ENCODE data around the gene KATNAL2.

KATNAL2 gene

GRCh38 chr18:46917108-46917802 lies at the start of gene KATNAL2, which contains the start of gene PIAS2:
Gene KATNAL2 (plus strand): TSS chr18:46917602. CDS start chr18:46946873, 29,271 bp downstream.
Gene PIAS2 (minus strand): TSS chr18:46917507. CDS start chr18:46917345, 162 bp downstream.
- peak; percentile 69 for DNase-seq (ENCODE audit: low read depth)
- H3K4me3 ChIP-seq (replicated peaks; ENCODE audit: low read depth, low read length) = peak within 1 kb of the TSS; percentile 84
- no peak for TF ChIP-seq CTCF (IDR thresholded peaks at IDR 0.05; ENCODE audit: low read length, missing control alignments)

GRCh38 chr18:46868169-46868921 lies 49.1 kb upstream of the KATNAL2 start:
- no peak for DNase-seq (ENCODE audit: low read depth)
- no peak overlapping the region for H3K4me3 ChIP-seq (replicated peaks; ENCODE audit: low read depth, low read length)
- no peak for TF ChIP-seq CTCF (IDR thresholded peaks at IDR 0.05; ENCODE audit: low read length, missing control alignments)

- no peak for DNase-seq (ENCODE audit: low read depth)
- no peak overlapping the region for H3K4me3 ChIP-seq (replicated peaks; ENCODE audit: low read depth, low read length)
- TF ChIP-seq CTCF (IDR thresholded peaks at IDR 0.05; ENCODE audit: low read length, missing control alignments) = no peak
These were observed 39.9 kb upstream of the KATNAL2 start for GRCh38 chr18:46877329-46877987.

GRCh38 chr18:46883180-46883579 lies 34.2 kb upstream of the KATNAL2 start:
- TF ChIP-seq CTCF (IDR thresholded peaks at IDR 0.05; ENCODE audit: low read length, missing control alignments) = no peak
- no peak for DNase-seq (ENCODE audit: low read depth)
- no peak overlapping the region for H3K4me3 ChIP-seq (replicated peaks; ENCODE audit: low read depth, low read length)

- no peak for TF ChIP-seq CTCF (IDR thresholded peaks at IDR 0.05; ENCODE audit: low read length, missing control alignments)
- no peak overlapping the region for H3K4me3 ChIP-seq (replicated peaks; ENCODE audit: low read depth, low read length)
- no peak for DNase-seq (ENCODE audit: low read depth)
These were observed 30.5 kb upstream of the KATNAL2 start for GRCh38 chr18:46886893-46887292.

- DNase-seq (ENCODE audit: low read depth) = no peak
- no peak overlapping the region for H3K4me3 ChIP-seq (replicated peaks; ENCODE audit: low read depth, low read length)
- TF ChIP-seq CTCF (IDR thresholded peaks at IDR 0.05; ENCODE audit: low read length, missing control alignments) = no peak
These were observed 28.4 kb upstream of the KATNAL2 start for GRCh38 chr18:46888965-46889364.

Data from fibroblast of pulmonary artery (primary cell).